Esophagus (tissue), 2 donors: ENCODE data around the gene ERRFI1. TPM values are rescaled to one million over a fixed set of nuclear protein-coding genes. Genes with fewer than 3 reads are reported as not detected.

Experiments used
- H3K27ac ChIP-seq, 2 donors: one replicate each; pipeline ENCODE4 v1.5.1; 2013; ENCODE audit warnings: low read depth in 2 of 2, mild to moderate bottlenecking in 2 of 2, inconsistent platforms in 1 of 2, low read length in 1 of 2, moderate library complexity in 1 of 2
- H3K27me3 ChIP-seq, 2 donors: one replicate each; pipeline ENCODE4 v1.6.1; 2013; ENCODE audit warnings: low read length in 2 of 2, control low read depth in 1 of 2, mild to moderate bottlenecking in 1 of 2; ENCODE audit not compliant: insufficient read depth in 2 of 2, control insufficient read depth in 1 of 2
- H3K36me3 ChIP-seq, 2 donors: one replicate each; pipeline ENCODE4 v1.6.1; 2013; ENCODE audit warnings: low read length in 1 of 2; ENCODE audit not compliant: control insufficient read depth in 2 of 2, insufficient read depth in 2 of 2
- H3K4me1 ChIP-seq, 2 donors: one replicate each; pipeline ENCODE4 v1.6.1; 2013; ENCODE audit warnings: low read length in 1 of 2; ENCODE audit not compliant: control insufficient read depth in 2 of 2, insufficient read depth in 2 of 2
- H3K4me3 ChIP-seq, 2 donors: one replicate each; pipeline ENCODE4 v1.5.1; 2013; ENCODE audit warnings: low read length in 2 of 2, mild to moderate bottlenecking in 2 of 2, low read depth in 1 of 2, moderate library complexity in 1 of 2
- H3K9me3 ChIP-seq, 2 donors: one replicate each; pipeline ENCODE4 v1.6.1; 2013; ENCODE audit warnings: mild to moderate bottlenecking in 2 of 2, low read depth in 1 of 2, low read length in 1 of 2, moderate library complexity in 1 of 2; ENCODE audit not compliant: control insufficient read depth in 2 of 2, insufficient read depth in 1 of 2
- WGBS, 2 donors: extraction: QIAGEN DNeasy Blood & Tissue Kit; methylation state at CpG; one replicate each; pipeline ENCODE4 v1.1.7; 2013; 5-methylcytosine and 5-hydroxymethylcytosine counted together
- polyA plus RNA-seq, 2 donors: library from polyadenylated mRNA; stranded (reverse); fragments of 200-250 nt; gene quantifications; one replicate each; pipeline ENCODE4 v1.2.3, GENCODE V29; 2013
- donor health status: healthy with polysubstance abuse.
- donor health status: Bipolar disorder and iron deficiency.

ERRFI1 gene
- polyA plus RNA-seq, 2 donors: 18.2 to 21.3 TPM

DNA sequence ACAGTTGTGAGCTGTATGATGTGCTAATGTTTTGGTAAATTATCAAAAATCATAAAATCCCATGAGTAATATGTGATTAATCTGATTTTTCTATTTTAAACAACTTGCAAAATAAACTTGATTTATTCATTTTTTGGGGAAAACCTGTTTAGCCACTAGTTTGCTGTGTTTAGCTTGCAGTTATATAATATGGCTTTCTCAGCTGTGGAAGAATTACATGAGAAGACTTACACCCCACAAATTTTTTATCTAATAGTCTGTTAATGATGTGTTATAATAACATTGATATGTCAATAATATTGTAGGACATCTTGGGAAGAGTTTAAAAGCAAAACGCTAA lies 2.4 kb upstream of the ERRFI1 start:
- H3K9me3 ChIP-seq: no peaks in the 10 kb centered on the region
- H3K4me3 ChIP-seq: no peak overlapping the region
- H3K36me3 ChIP-seq: no peaks in the 10 kb centered on the region
- 33 to 38% methylated on average over 1 of the region's 1 CpG for WGBS, 2 donors
- H3K27ac ChIP-seq: no peak overlapping the region
- H3K27me3 ChIP-seq: no peaks in the 10 kb centered on the region
- peaks cover 0 to 5% of the 10 kb centered on the region in 2 donors for H3K4me1 ChIP-seq

DNA sequence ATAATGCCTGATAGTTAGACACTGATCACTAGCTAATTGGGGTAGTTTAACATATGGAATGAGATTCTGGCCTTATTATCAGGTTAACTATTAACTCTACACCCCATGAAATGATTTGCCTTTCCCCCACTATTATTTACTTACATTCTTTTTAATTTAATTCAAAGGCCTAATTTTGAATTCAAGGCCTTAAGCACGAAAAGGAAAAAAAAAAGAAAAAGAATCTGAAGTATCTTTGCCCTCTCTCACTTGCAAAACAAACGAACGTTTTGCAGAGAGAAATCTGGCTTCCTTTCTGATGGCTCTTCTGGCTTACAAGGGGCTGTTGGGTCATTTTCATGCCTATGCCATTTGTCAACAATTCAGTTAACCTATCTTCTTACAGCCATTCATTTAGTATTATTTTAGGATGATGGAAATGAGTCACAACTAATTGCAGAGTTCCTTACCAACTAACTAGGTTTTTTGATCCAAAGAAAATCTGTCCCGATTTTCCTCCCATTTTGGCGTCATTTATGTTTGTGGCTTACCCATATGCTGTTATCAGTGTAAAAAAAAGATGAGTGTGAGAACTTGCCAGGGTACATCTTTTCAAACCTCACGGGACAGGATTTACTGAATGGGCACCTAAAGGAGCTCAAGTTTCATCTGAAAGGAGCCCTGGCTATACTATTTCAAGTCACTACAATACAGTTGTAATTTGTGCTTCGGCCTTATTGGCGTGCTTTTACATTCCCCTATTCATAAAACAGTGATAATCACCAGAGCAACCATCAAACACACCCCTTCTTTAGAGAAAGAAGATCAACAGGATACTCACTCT lies 1.9 kb upstream of the ERRFI1 start:
- Histone ChIP-seq H3K27ac (peak overlapping the region; percentile 79 to 85), H3K4me1 (peaks cover 0 to 5% of the 10 kb centered on the region in 2 donors), H3K9me3 (no peaks in the 10 kb centered on the region), H3K36me3 (no peaks in the 10 kb centered on the region), H3K4me3 (no peak overlapping the region), H3K27me3 (no peaks in the 10 kb centered on the region)
- 36 to 47% methylated on average over 8 of the region's 8 CpGs for whole genome bisulfite sequencing, 2 donors

DNA sequence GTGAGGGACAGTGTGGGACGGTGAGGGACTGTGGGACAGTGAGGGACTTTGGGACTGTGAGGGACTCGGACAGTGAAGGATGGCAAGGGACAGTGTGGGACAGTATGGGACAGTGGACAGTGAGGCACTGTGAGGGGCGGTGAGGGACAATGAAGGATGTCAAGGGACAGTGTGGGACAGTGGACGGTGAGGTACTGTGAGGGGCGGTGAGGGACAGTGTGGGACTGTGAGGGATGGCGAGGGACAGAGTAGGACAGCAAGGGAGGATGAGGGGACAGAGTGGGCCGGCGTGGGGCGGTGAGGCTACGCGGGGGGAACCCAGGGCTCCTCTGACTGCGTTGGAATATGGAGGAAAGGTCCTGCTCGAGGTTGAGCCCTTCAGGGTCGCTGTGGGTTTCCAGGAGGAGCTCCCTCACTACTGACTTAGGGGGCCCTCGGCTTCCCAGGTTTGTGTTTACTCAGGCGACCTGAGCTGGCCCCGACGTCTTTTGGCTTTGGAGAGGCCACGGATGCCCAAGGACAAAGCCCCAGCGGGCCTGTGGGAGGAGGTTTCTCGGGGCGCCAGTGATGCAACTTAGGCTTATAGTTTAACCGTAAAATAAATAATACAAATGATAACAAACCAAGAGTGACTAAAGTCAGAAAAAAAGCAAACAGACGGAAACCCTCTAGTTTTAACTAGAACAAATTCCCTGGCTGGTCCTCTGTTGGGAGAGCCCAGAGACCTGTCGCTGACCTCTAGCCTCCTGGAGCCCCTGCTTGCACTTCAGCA lies 1.1 kb upstream of the ERRFI1 start:
- 58 to 82% methylated on average over 25 of the region's 25 CpGs for WGBS, 2 donors
- Histone ChIP-seq H3K9me3 (no peaks in the 10 kb centered on the region), H3K4me3 (peak overlapping the region; percentile 70 to 79), H3K4me1 (peaks cover 0 to 5% of the 10 kb centered on the region in 2 donors), H3K27ac (peak overlapping the region; percentile 79 to 85), H3K36me3 (no peaks in the 10 kb centered on the region), H3K27me3 (no peaks in the 10 kb centered on the region)

DNA sequence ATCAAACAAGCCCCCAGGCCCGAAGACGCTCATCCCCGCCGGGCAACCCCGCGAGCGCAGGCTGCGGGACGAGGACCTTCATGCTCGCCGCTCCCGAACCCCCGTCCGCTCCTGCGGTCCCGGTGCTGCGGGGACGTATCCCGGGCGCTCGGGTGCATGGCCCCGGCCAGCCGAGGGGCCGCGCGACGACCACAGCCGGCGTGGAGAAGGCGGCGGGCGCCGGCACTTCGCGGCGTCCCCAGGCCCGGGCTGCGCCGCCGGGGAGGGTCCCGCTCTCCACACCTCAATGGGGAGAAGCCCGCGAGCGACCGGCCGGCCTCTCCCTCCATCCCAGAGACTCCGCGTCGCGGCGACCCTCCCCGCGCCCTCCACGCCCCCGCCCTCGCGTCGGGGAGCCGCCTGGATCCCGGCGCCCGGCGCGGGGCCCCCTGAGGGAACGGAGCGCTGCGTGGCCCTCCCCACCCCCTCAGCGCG lies 401 bp downstream of the ERRFI1 start:
- H3K27me3 ChIP-seq: no peaks in the 10 kb centered on the region
- peak overlapping the region; percentile 70 to 79 for H3K4me3 ChIP-seq
- WGBS, 2 donors: 1 to 2% methylated on average over 41 to 69 of the region's 69 CpGs
- no peaks in the 10 kb centered on the region for H3K9me3 ChIP-seq
- H3K27ac ChIP-seq: peak overlapping the region; percentile 71 to 85
- peaks cover 0 to 7% of the 10 kb centered on the region in 2 donors for H3K4me1 ChIP-seq
- no peaks in the 10 kb centered on the region for H3K36me3 ChIP-seq

DNA sequence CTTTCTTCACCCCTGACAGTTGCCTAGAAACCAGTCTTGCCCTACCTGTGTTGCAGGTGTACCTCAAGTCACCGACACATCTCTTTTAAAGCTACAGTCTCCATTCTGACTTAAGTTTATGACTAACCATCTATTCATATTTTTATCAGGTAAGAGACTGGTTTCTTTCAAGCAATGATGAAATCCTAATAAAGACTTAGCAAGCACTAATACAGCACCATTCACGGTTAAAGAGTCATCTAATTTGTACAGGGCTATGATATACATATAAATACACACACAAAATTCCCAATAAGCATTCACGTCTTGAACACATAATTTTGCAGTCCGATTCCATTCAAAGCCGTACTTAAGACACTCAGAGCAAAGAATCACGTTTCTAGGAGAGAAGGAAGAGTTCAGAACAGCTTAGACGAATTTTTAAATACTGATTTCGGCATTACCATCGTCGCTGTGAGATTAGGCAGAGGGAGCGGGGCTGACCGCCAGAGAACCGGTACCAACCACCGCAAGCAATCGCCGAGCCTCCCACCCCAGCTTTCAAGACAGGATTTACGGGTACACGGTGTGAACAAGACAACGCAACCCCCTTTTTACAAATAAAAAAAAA lies 943 bp downstream of the ERRFI1 start:
- peak overlapping the region; percentile 71 to 85 for H3K27ac ChIP-seq
- no peaks in the 10 kb centered on the region for H3K27me3 ChIP-seq
- H3K9me3 ChIP-seq: no peaks in the 10 kb centered on the region
- H3K4me1 ChIP-seq: peaks cover 0 to 7% of the 10 kb centered on the region in 2 donors
- peak overlapping the region; percentile 70 to 79 for H3K4me3 ChIP-seq
- H3K36me3 ChIP-seq: no peaks in the 10 kb centered on the region
- WGBS, 2 donors: 4 to 5% methylated on average over 19 of the region's 19 CpGs

GRCh38 chr1:8024329-8024728 lies 1.8 kb downstream of the ERRFI1 start:
- Histone ChIP-seq H3K36me3 (no peaks in the 10 kb centered on the region), H3K27ac (no peak overlapping the region), H3K4me3 (peak overlapping the region in 1 of 2 donors; percentile 70), H3K9me3 (no peaks in the 10 kb centered on the region), H3K4me1 (peaks cover 0 to 7% of the 10 kb centered on the region in 2 donors), H3K27me3 (no peaks in the 10 kb centered on the region)
- WGBS, 2 donors: 59 to 87% methylated on average over 3 of the region's 3 CpGs

- Histone ChIP-seq H3K4me1 (peaks cover 0 to 7% of the 10 kb centered on the region in 2 donors), H3K27me3 (no peaks in the 10 kb centered on the region), H3K27ac (no peak overlapping the region), H3K4me3 (peak overlapping the region in 1 of 2 donors; percentile 70), H3K9me3 (no peaks in the 10 kb centered on the region), H3K36me3 (no peaks in the 10 kb centered on the region)
- 45 to 62% methylated on average over 1 of the region's 1 CpG for WGBS, 2 donors
Observed at GRCh38 chr1:8023995-8024313, 2.2 kb downstream of the ERRFI1 start.

GRCh38 chr1:8023287-8023994 lies 2.7 kb downstream of the ERRFI1 start:
- Histone ChIP-seq H3K4me1 (peaks cover 0 to 7% of the 10 kb centered on the region in 2 donors), H3K27ac (peak overlapping the region in 1 of 2 donors; percentile 27), H3K27me3 (no peaks in the 10 kb centered on the region), H3K36me3 (no peaks in the 10 kb centered on the region), H3K4me3 (peak overlapping the region; percentile 7 to 70), H3K9me3 (no peaks in the 10 kb centered on the region)
- WGBS, 2 donors: 73 to 77% methylated on average over 10 of the region's 10 CpGs
